WTC11 (cell line): ENCODE data around the gene KIAA1958.

ENCODE experiments used
- CREB1 ChIP-seq: sonication (generic); formaldehyde crosslinking; IDR thresholded peaks from 2 replicates; pipeline ENCODE4 v1.8.0; 2023; ENCODE audit warnings: mild to moderate bottlenecking, missing genetic modification reagents
- CTCF ChIP-seq: fragments of 200-600 bp; IDR thresholded peaks from 2 replicates; pipeline ENCODE4 v1.8.0; 2022; ENCODE audit warnings: antibody characterized with exemption
- ESRRA ChIP-seq: sonication (generic); formaldehyde crosslinking; IDR thresholded peaks from 2 replicates; pipeline ENCODE4 v1.8.1; 2022; ENCODE audit warnings: mild to moderate bottlenecking, missing genetic modification reagents, borderline replicate concordance
- SP1 ChIP-seq: sonication (generic); formaldehyde crosslinking; conservative IDR thresholded peaks from 2 replicates; pipeline ENCODE4 v1.8.1; 2022; ENCODE audit warnings: missing genetic modification reagents
- TEAD4 ChIP-seq: sonication (generic); formaldehyde crosslinking; IDR thresholded peaks from 2 replicates; pipeline ENCODE4 v1.8.0; 2022; ENCODE audit warnings: mild to moderate bottlenecking, missing genetic modification reagents
- ZNF138 ChIP-seq: sonication (generic); formaldehyde crosslinking; conservative IDR thresholded peaks from 2 replicates; pipeline ENCODE4 v1.8.1; 2022; ENCODE audit warnings: mild to moderate bottlenecking, moderate library complexity, missing genetic modification reagents
- ZNF219 ChIP-seq: sonication (generic); formaldehyde crosslinking; IDR thresholded peaks from 2 replicates; pipeline ENCODE4 v1.8.0; 2023; ENCODE audit warnings: missing genetic modification reagents, mild to moderate bottlenecking, borderline replicate concordance
- TF ChIP-seq, protein P1 (sequence below): sonication (generic); formaldehyde crosslinking; IDR thresholded peaks from 2 replicates; pipeline ENCODE4 v1.8.0; 2022; ENCODE audit warnings: mild to moderate bottlenecking, missing genetic modification reagents

GRCh38 chr9:112575107-112575506 is 88.5 kb downstream of the KIAA1958 start:
- TF ChIP-seq ESRRA (CRISPR knock-in tag), result no peak
- no peak for TF ChIP-seq CREB1
- no peak for TF ChIP-seq CTCF
- TF ChIP-seq SP1 (CRISPR knock-in tag), result no peak
- TF ChIP-seq ZNF219 (CRISPR knock-in tag), result no peak
- TF ChIP-seq, protein P1, sequence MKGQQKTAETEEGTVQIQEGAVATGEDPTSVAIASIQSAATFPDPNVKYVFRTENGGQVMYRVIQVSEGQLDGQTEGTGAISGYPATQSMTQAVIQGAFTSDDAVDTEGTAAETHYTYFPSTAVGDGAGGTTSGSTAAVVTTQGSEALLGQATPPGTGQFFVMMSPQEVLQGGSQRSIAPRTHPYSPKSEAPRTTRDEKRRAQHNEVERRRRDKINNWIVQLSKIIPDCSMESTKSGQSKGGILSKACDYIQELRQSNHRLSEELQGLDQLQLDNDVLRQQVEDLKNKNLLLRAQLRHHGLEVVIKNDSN (CRISPR knock-in tag), result no peak
- no peak for TF ChIP-seq ZNF138 (CRISPR knock-in tag)
- no peak for TF ChIP-seq TEAD4
